ENCODE measurements around the gene ALDOB.

ALDOB gene

DNA sequence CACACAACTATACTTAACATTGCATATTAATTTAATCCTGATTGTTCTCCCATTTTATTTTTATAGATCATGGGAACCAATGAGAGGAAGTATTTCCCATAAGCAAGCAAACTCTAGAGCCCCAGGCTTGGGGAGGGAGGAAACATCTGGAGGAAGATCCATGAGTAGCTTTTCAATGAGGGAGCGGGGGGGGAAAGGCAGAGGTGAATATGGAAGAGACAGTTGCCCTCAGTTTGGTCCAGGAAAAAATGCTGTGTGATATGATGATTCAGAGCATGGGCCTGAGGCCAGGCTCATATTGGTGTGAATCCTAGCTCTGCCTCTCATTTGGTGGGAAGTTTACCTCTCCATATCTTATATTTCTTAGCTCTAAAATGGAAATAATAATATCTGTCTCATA is 42.2 kb upstream of the ALDOB start:
- H3K27ac ChIP-seq, result no peak overlapping the region
- TF ChIP-seq, protein P1, sequence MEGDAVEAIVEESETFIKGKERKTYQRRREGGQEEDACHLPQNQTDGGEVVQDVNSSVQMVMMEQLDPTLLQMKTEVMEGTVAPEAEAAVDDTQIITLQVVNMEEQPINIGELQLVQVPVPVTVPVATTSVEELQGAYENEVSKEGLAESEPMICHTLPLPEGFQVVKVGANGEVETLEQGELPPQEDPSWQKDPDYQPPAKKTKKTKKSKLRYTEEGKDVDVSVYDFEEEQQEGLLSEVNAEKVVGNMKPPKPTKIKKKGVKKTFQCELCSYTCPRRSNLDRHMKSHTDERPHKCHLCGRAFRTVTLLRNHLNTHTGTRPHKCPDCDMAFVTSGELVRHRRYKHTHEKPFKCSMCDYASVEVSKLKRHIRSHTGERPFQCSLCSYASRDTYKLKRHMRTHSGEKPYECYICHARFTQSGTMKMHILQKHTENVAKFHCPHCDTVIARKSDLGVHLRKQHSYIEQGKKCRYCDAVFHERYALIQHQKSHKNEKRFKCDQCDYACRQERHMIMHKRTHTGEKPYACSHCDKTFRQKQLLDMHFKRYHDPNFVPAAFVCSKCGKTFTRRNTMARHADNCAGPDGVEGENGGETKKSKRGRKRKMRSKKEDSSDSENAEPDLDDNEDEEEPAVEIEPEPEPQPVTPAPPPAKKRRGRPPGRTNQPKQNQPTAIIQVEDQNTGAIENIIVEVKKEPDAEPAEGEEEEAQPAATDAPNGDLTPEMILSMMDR (conservative IDR thresholded peaks at IDR 0.05), result no peak

DNA sequence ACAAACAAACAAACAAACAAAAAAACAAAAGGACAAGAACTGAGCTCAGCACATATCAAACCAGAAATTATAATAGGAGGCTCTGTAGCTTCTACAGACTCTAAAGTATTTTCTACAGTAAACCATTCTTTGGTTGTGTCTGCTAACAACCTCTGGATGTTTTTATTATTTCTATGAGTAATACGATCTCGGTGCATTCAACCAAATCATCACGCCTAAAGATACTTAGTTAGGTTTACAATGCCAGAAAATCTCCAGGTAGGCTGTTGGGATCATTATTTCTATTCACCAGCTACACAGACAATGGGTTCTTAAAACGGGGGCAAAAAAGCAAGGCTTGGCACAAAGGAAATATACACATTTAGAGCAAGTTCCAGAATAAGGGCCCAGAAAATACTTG is 41.6 kb upstream of the ALDOB start:
- H3K27ac ChIP-seq, result no peak overlapping the region
- TF ChIP-seq, protein P1 (conservative IDR thresholded peaks at IDR 0.05), result no peak

DNA sequence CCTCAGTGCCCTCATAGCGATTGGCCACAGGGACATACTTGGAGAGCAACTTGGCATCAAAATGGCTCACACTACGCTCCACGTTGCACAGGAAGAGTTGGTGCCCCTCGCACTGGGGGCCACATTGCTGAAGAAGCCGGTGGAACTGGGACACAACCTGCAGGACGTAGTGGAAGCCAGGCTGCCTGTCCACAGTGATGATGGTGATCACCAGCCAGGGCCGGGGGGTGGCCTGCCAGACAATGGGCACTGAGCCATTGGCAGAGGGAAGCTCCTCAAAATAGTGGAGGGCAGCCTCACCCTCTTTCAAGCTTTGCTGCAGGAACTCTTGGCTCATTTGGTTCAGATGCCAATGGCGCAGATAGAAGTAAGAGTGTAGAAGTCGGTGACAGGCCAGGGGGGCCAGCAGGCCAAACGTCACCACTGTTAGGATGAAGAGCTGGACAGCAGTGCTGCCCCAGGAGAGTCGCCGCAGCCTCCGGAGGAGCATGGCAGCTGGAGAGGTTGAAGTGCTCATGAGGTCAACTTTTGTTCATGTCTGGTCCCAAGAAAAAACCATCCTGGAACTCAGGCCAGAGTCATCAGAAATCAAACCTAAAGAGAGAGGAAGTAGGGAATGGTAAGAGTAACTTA is 41.1 kb upstream of the ALDOB start:
- no peak overlapping the region for H3K27ac ChIP-seq
- TF ChIP-seq, protein P1 (conservative IDR thresholded peaks at IDR 0.05), result no peak

DNA sequence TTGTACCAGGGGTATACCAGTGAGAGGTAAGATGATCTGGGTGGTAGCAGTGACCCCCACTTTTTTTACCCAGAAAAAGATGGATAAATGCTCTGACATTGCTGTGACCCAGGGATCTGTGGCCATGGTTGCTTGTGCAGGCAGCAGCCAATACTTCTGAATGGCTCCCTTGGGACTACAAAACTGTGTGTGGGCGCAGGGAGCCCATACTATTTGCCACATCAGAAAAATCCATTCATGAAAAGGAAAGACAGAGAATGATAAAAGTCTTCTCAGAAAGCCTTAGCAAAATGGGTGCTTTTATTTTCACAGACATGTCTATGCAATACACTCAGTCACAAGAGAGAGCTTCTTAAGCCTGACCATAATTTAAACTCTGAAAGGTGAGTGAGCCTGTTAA is 37.3 kb upstream of the ALDOB start:
- TF ChIP-seq, protein P1 (conservative IDR thresholded peaks at IDR 0.05), result no peak
- no peak overlapping the region for H3K27ac ChIP-seq

DNA sequence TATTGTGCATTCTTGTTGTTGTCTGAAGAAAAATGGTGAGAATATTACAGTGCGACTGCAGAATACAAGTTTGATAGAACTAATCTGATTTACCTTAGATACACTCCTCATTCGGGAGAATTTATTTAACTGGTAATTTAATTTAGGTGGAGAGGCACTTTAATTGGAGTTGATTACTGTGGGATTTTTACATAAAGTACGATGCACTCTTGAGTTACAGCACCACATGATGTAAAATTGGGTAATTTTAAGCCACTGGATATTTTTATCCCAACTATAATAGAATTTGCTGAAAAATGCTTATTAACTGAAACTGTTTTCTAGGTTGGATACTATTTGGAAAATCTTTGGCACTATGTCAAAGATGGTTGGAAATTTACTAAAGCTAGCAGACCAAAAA is 35.4 kb upstream of the ALDOB start:
- no peak overlapping the region for H3K27ac ChIP-seq
- TF ChIP-seq, protein P1 (conservative IDR thresholded peaks at IDR 0.05), result no peak

DNA sequence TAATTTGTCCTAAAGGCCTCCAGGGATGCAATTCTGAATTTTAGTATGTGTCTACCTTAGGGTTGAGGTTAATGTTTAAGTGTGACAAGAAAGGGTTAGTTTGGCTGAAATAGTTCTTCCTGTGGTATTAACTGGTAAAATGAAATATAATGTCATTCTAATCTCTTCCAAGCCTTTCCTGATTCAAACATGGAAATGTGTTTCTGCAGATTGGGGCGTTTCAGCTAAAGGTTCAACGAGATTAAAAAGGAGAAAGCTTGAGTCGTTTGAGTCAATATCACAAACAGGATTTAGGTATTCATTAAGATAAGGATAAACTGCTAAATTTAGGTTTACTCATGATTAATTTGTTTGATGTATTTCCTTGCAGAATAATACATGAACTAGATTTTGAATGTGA is 34.4 kb upstream of the ALDOB start:
- no peak overlapping the region for H3K27ac ChIP-seq
- TF ChIP-seq, protein P1 (conservative IDR thresholded peaks at IDR 0.05), result no peak

DNA sequence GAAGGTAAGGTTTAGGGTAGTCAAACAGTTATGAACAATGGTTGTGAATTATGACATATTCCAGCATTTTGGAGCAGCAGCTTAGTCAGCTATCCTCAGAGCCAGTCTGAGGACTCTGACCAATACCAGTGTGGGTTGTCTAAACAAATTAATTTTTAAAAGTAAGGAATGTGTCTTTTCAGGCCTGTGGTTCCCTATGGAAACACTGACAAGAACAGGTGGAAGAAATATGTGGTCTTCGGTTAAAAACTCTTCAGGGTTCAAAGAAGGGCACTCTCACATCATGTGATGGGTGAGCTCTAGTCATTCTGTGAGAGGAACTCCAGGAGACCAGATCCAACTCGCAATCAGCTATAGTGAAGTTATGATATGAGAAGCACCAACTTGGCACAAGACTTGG is 33.5 kb upstream of the ALDOB start:
- H3K27ac ChIP-seq, result no peak overlapping the region
- TF ChIP-seq, protein P1 (conservative IDR thresholded peaks at IDR 0.05), result no peak

All from VCaP (cell line).